Effector memory CD4-positive, alpha-beta T cell (primary cell): ENCODE measurements around the gene ADAM10.

Experiments
- DNase-seq, 3 donors: peaks; one replicate each; pipeline ENCODE4 v3.0.0-alpha.2; 2020
- H3K27ac ChIP-seq: 2 replicates; pipeline ENCODE4 v1.7.0; 2013; ENCODE audit warnings: mild to moderate bottlenecking, low read length, moderate library complexity; ENCODE audit not compliant: insufficient read depth, poor library complexity, severe bottlenecking
- H3K27me3 ChIP-seq: replicated peaks from 2 replicates; pipeline ENCODE4 v1.7.0; 2013; ENCODE audit warnings: mild to moderate bottlenecking, low read length; ENCODE audit not compliant: insufficient read depth, control insufficient read depth, poor library complexity, severe bottlenecking
- H3K36me3 ChIP-seq: 2 replicates; pipeline ENCODE4 v1.7.0; 2013; ENCODE audit warnings: mild to moderate bottlenecking, low read length, moderate library complexity; ENCODE audit not compliant: control insufficient read depth, insufficient read depth
- H3K4me1 ChIP-seq: 2 replicates; pipeline ENCODE4 v1.7.0; 2013; ENCODE audit warnings: low read length, mild to moderate bottlenecking; ENCODE audit not compliant: control insufficient read depth, insufficient read depth, poor library complexity, severe bottlenecking
- H3K4me3 ChIP-seq: 2 replicates; pipeline ENCODE4 v1.7.0; 2013; ENCODE audit warnings: low read length, low read depth, mild to moderate bottlenecking; ENCODE audit not compliant: insufficient read depth, poor library complexity, severe bottlenecking
- H3K9me3 ChIP-seq: 2 replicates; pipeline ENCODE4 v1.7.0; 2013; ENCODE audit warnings: mild to moderate bottlenecking, low read length, moderate library complexity; ENCODE audit not compliant: control insufficient read depth

ADAM10 gene

GRCh38 chr15:58552505-58553364, 196.8 kb downstream of the ADAM10 start:
- no peak for DNase-seq
- Histone ChIP-seq H3K36me3 (no peaks in the 10 kb centered on the region), H3K4me1 (peaks cover 3% of the 10 kb centered on the region), H3K27ac (no peak overlapping the region), H3K9me3 (no peaks in the 10 kb centered on the region), H3K27me3 (no peaks in the 10 kb centered on the region), H3K4me3 (no peak overlapping the region)

DNA sequence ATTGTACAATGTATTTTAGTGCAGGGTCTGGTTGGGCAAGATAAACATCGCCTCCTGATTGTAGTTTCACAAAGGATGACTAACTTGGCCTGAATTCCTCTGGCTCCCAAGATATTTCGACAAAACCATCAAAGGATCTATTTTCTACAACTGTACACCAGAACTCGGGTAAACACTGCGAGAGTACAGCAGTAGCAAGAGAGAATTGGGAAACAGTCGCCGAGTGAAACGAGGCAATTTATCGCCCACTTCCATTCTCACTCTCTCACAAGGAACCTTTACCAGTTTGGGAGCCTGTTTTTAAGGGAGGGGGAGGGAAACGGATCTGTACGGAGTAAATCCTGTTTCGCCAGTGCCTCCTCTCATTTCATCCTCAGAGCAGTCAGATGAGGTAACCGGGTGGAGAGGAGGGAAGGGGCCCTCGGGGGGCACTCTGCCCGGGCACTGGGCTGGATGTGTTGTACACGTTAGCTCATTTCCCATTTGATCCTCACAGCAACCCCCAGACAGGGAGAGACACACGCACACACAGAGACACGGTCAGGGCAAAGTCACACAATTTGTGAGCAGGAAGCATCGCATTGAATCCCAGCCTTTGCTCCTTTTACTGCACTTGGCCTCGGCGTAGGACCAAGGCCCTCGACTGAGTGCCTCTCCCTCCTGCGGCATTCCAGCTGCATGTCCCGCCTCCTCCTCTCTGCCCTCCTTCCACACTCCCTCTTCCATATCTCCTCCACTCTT, 197.6 kb downstream of the ADAM10 start:
- H3K4me3 ChIP-seq, result no peak overlapping the region
- no peak overlapping the region for H3K27ac ChIP-seq
- DNase-seq, result no peak

DNA sequence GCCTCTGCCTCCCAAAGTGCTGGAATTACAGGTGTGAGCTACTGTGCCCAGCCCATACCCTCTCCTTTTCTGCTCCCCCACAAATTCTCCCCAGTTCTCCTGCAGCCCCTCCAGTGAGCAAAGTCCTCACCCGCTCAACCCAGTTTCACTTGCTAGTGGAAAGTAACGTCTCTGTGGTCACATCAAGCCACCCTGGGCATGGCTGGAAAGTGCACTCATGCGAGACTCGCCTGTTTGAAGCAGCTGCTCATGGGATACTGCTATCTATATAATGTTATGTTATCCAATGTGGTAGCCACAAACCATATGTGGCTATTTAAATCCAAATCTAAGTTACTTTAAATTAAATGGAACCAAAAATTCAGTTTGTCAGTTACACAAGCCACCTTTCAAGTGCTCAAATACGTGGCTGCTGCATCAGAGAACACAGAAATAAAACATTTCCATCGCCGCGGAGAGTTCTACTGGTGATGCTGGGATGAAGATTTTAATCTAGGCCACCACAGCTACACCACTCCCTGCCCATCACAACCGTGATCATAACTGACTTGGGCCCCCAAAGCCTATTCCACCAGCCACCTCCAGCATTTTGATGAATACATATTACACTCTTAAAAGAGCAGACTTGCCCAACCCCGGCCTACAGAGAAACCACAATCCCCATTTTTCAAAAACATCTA, 198.3 kb downstream of the ADAM10 start:
- no peak for DNase-seq
- H3K9me3 ChIP-seq, result no peaks in the 10 kb centered on the region
- H3K4me1 ChIP-seq, result peaks cover 3% of the 10 kb centered on the region
- no peak overlapping the region for H3K27ac ChIP-seq
- H3K36me3 ChIP-seq, result no peaks in the 10 kb centered on the region
- H3K27me3 ChIP-seq, result no peaks in the 10 kb centered on the region
- H3K4me3 ChIP-seq, result no peak overlapping the region

More for the DNA sequence above, 197.6 kb downstream of the ADAM10 start:
- H3K27me3 ChIP-seq, result no peaks in the 10 kb centered on the region
- no peaks in the 10 kb centered on the region for H3K9me3 ChIP-seq
- H3K36me3 ChIP-seq, result no peaks in the 10 kb centered on the region
- H3K4me1 ChIP-seq, result peaks cover 3% of the 10 kb centered on the region

DNA sequence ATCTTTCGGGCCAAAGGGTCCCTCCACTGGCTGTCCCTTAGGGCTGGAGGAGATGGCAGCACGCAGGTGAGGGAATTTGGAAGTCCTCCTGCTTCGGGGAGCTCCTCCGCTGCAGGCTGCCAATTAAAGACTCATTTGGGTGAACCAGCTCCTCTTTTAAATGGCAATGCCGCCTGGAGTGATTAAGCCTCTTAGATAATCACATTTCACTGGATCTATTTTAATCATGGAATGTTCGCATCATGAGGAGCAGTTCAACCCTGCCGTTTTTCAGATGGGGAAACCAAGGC, 199.8 kb downstream of the ADAM10 start:
- H3K9me3 ChIP-seq, result no peaks in the 10 kb centered on the region
- H3K4me1 ChIP-seq, result peaks cover 3% of the 10 kb centered on the region
- no peak overlapping the region for H3K4me3 ChIP-seq
- no peak overlapping the region for H3K27ac ChIP-seq
- no peaks in the 10 kb centered on the region for H3K36me3 ChIP-seq
- no peaks in the 10 kb centered on the region for H3K27me3 ChIP-seq
- no peak for DNase-seq

DNA sequence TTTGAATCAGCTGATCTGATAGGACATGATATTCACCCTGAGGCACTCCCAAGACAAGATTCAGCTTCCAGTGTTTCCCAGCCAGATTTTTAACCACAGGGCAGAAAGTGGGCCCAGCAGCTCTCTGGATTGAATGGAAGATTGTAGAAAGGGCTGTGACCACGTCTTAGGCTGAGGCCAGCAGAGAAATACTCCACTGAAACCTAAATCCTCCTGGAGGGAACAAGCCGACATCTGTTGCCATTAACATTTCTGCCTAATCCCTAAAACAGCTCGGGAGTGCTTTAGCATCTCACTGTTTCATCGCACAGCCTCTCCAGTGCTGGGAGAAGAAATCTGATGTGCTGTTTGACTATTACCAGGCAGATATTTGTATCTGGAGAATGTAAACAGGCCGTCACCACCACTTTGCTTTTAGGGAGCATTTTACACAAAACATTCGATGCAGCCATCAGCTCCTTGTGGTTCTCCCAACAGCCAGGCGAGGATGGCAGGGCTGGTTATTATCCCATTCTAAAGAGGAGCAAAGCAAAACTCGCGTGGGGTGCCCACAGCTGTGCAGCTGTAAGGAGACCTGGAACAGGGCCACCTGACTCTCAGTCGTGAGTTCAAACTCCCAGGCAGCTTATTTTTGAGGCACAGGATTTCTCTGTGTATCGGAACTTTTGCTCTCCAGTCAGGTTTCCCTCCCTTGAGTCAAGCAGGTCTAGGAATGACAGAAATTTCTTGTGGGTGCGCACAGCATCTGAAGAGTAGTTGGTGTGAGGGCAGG, 200.3 kb downstream of the ADAM10 start:
- Histone ChIP-seq H3K9me3 (no peaks in the 10 kb centered on the region), H3K36me3 (no peaks in the 10 kb centered on the region), H3K27ac (no peak overlapping the region), H3K4me1 (peaks cover 3% of the 10 kb centered on the region), H3K4me3 (no peak overlapping the region), H3K27me3 (no peaks in the 10 kb centered on the region)
- DNase-seq, result no peak

GRCh38 chr15:58548308-58549012, 201.0 kb downstream of the ADAM10 start:
- Histone ChIP-seq H3K4me1 (peaks cover 3% of the 10 kb centered on the region), H3K36me3 (no peaks in the 10 kb centered on the region), H3K4me3 (no peak overlapping the region), H3K27ac (no peak overlapping the region), H3K9me3 (no peaks in the 10 kb centered on the region), H3K27me3 (no peaks in the 10 kb centered on the region)
- no peak for DNase-seq

- H3K9me3 ChIP-seq, result no peaks in the 10 kb centered on the region
- no peaks in the 10 kb centered on the region for H3K27me3 ChIP-seq
- no peak overlapping the region for H3K4me3 ChIP-seq
- no peak overlapping the region for H3K27ac ChIP-seq
- peaks cover 3% of the 10 kb centered on the region for H3K4me1 ChIP-seq
- H3K36me3 ChIP-seq, result no peaks in the 10 kb centered on the region
- DNase-seq, result no peak
These were observed 201.7 kb downstream of the ADAM10 start for GRCh38 chr15:58547628-58548307.

DNA sequence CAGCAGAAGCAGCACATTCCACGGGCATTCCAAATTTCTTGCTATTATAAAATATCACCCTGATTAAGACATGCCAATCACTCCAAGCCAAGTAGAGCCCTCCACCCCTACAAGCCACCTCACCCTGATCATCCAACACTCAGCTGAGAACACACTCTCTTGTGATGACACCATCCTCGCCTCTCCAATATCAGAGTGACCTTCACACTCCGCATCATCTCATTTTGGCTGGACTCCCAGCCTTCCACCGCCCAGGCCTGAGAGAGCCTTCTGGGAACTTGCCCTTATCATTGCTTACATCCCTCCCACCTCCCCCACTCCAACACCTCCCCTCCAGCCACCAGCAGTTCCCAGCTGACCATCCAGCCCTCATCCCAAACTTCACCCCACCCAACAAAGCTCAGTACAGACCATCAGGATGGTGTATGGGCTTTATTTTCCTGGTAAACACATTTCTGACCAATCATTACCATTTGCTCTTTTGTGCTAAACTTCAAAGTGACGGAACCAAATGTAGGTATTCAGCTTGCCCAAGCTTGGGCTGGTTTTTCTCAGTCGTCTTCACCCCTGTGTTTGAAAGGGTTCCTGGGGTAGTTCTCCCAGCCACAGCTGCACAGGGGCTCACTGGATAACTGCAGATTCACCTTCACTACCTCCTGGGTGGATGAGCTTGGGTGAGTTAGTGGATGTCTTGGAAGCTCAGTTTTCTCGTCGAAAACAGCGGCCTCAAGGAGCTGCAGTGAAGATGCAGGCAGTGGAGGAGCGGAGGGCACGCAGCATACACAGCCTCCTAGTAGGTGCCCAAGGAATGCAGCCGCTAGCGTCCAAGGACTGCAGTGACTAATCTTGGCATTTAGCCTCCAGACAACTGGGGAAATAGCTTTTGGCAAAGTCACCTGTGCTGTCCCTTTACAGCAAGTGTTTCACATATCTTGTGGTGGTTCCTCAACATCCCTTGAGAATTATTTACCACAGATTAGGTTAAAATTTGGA, 202.6 kb downstream of the ADAM10 start:
- Histone ChIP-seq H3K4me1 (peaks cover 3% of the 10 kb centered on the region), H3K36me3 (no peaks in the 10 kb centered on the region), H3K27ac (no peak overlapping the region), H3K9me3 (no peaks in the 10 kb centered on the region), H3K4me3 (no peak overlapping the region), H3K27me3 (no peaks in the 10 kb centered on the region)
- no peak for DNase-seq
